ENCODE results near the gene IRF2BP1.

The IRF2BP1 gene

GRCh38 chr19:45933759-45934158 lies 47.8 kb upstream of the IRF2BP1 start:
- peak; percentile 94 for TF ChIP-seq ZFHX2 (tag by site-specific recombination; conservative IDR thresholded peaks at IDR 0.05)
- peak; percentile 85 for TF ChIP-seq EGR2 (tag by site-specific recombination; IDR thresholded peaks at IDR 0.05; ENCODE audit: low read depth)
- TF ChIP-seq KLF1 (tag by site-specific recombination; IDR thresholded peaks at IDR 0.05) = peak; percentile 77
- no peak for TF ChIP-seq ZSCAN5A (tag by site-specific recombination; IDR thresholded peaks at IDR 0.05)
- TF ChIP-seq HOXC10 (CRISPR knock-in tag; IDR thresholded peaks at IDR 0.05) = no peak
- TF ChIP-seq ZNF362 (tag by site-specific recombination; IDR thresholded peaks at IDR 0.05) = no peak
- H3K4me1 ChIP-seq (ENCODE audit: control insufficient read depth, insufficient read depth, low read length) = no peaks in the 10 kb centered on the region
- H3K27ac ChIP-seq (ENCODE audit: extremely low read depth, low read depth, low read length) = no peak overlapping the region
- ChIA-PET CTCF (interaction anchor here (0.6 kb wide), 1 partner anchor 26 kb away, joined by 3 read pairs; no protein-coding TSS in a partner anchor), POLR2A (interaction anchor here (0.6 kb wide), 1 partner anchor 17 kb away, joined by 3 read pairs; no protein-coding TSS in a partner anchor)
- no peaks in the 10 kb centered on the region; a peak in 1 of 3 replicates for H3K36me3 ChIP-seq (ENCODE audit: control insufficient read depth in 2 of 2, insufficient read depth in 1 of 2, low read length in 2 of 2)
- H3K4me3 ChIP-seq (ENCODE audit: low read depth, low read length) = no peak overlapping the region
- H3K9me3 ChIP-seq (ENCODE audit: control insufficient read depth, insufficient read depth, low read depth, low read length) = no peaks in the 10 kb centered on the region

- no peak for TF ChIP-seq ZNF157 (tag by site-specific recombination; IDR thresholded peaks at IDR 0.05)
- no peak for TF ChIP-seq ZBTB20 (tag by site-specific recombination; IDR thresholded peaks at IDR 0.05)
- TF ChIP-seq ZNF664 (tag by site-specific recombination; IDR thresholded peaks at IDR 0.05) = peak; percentile 71; the same call in 1 of the 2 replicates
- TF ChIP-seq SCRT1 (tag by site-specific recombination; IDR thresholded peaks at IDR 0.05; ENCODE audit: borderline replicate concordance) = peak; percentile 30; the same call in 1 of the 2 replicates
- TF ChIP-seq SCRT2 (tag by site-specific recombination; IDR thresholded peaks at IDR 0.05) = peak; percentile 80
- peak; percentile 23; the same call in 1 of the 2 replicates for TF ChIP-seq MZF1 (tag by site-specific recombination; IDR thresholded peaks at IDR 0.05; ENCODE audit: borderline replicate concordance)
- TF ChIP-seq ZNF585B (tag by site-specific recombination; IDR thresholded peaks at IDR 0.05) = no peak
- peak; percentile 39; the same call in 1 of the 2 replicates for TF ChIP-seq ZNF24 (tag by site-specific recombination; IDR thresholded peaks at IDR 0.05)
- Histone ChIP-seq H3K4me1 (ENCODE audit: control insufficient read depth, insufficient read depth, low read length) (no peaks in the 10 kb centered on the region), H3K36me3 (ENCODE audit: control insufficient read depth in 2 of 2, insufficient read depth in 1 of 2, low read length in 2 of 2) (no peaks in the 10 kb centered on the region; a peak in 1 of 3 replicates)
Measured at GRCh38 chr19:45931055-45931454, 45.1 kb upstream of the IRF2BP1 start.

GRCh38 chr19:45929247-45929646 lies 43.3 kb upstream of the IRF2BP1 start:
- no peaks in the 10 kb centered on the region for H3K4me1 ChIP-seq (ENCODE audit: control insufficient read depth, insufficient read depth, low read length)
- H3K9me3 ChIP-seq (ENCODE audit: control insufficient read depth, insufficient read depth, low read depth, low read length) = no peaks in the 10 kb centered on the region
- no peak overlapping the region for H3K4me3 ChIP-seq (ENCODE audit: low read depth, low read length)
- no peaks in the 10 kb centered on the region; a peak in 1 of 3 replicates for H3K36me3 ChIP-seq (ENCODE audit: control insufficient read depth in 2 of 2, insufficient read depth in 1 of 2, low read length in 2 of 2)
- TF ChIP-seq PRDM10 (tag by site-specific recombination; IDR thresholded peaks at IDR 0.05) = 0 out of 2 replicates have a peak, but pooled peaks have one; percentile 23
- no peak for TF ChIP-seq ZNF37A (tag by site-specific recombination; IDR thresholded peaks at IDR 0.05)
- 0 out of 2 replicates have a peak, but pooled peaks have one; percentile 5 for TF ChIP-seq ZNF514 (tag by site-specific recombination; IDR thresholded peaks at IDR 0.05)
- TF ChIP-seq ZNF366 (tag by site-specific recombination; conservative IDR thresholded peaks at IDR 0.05) = peak; percentile 65
- TF ChIP-seq ZNF398 (tag by site-specific recombination; IDR thresholded peaks at IDR 0.05) = peak; percentile 64; the same call in 1 of the 2 replicates
- no peak for TF ChIP-seq ZNF292 (tag by site-specific recombination; IDR thresholded peaks at IDR 0.05; ENCODE audit: borderline replicate concordance, low read depth)
- TF ChIP-seq ZNF747 (tag by site-specific recombination; IDR thresholded peaks at IDR 0.05) = 0 out of 2 replicates have a peak, but pooled peaks have one; percentile 45
- no peak overlapping the region for H3K27ac ChIP-seq (ENCODE audit: extremely low read depth, low read depth, low read length)
- POLR2A ChIA-PET = interaction anchor here (0.6 kb wide), 1 partner anchor 104 kb away, joined by 5 read pairs; no protein-coding TSS in a partner anchor
- CTCF ChIA-PET = interaction anchor here (1.6 kb wide), 1 partner anchor 14 kb away, joined by 5 read pairs; no protein-coding TSS in a partner anchor

More at GRCh38 chr19:45931055-45931454, 45.1 kb upstream of the IRF2BP1 start:
- Histone ChIP-seq H3K9me3 (ENCODE audit: control insufficient read depth, insufficient read depth, low read depth, low read length) (no peaks in the 10 kb centered on the region), H3K4me3 (ENCODE audit: low read depth, low read length) (no peak overlapping the region), H3K27ac (ENCODE audit: extremely low read depth, low read depth, low read length) (no peak overlapping the region)
- ChIA-PET CTCF (interaction anchor here (0.9 to 1.1 kb wide), 2 partner anchors 28 to 48 kb away, joined by 3 read pairs; partner anchors contain the start of gene MYPOP), POLR2A (no interaction called here)

Measured in HEK293 (cell line).